HG03095 (cell line): ENCODE measurements around the gene SELENOM.
A peak's percentile ranks its signal among the peaks of the same experiment; 100 is the strongest.

Source experiments
- ATAC-seq: cut with Tn5 transposase; IDR thresholded peaks from one replicate; pipeline ENCODE4 v1.9.1; 2021; ENCODE audit warnings: moderate library complexity; ENCODE audit not compliant: unreplicated experiment

The SELENOM gene

DNA sequence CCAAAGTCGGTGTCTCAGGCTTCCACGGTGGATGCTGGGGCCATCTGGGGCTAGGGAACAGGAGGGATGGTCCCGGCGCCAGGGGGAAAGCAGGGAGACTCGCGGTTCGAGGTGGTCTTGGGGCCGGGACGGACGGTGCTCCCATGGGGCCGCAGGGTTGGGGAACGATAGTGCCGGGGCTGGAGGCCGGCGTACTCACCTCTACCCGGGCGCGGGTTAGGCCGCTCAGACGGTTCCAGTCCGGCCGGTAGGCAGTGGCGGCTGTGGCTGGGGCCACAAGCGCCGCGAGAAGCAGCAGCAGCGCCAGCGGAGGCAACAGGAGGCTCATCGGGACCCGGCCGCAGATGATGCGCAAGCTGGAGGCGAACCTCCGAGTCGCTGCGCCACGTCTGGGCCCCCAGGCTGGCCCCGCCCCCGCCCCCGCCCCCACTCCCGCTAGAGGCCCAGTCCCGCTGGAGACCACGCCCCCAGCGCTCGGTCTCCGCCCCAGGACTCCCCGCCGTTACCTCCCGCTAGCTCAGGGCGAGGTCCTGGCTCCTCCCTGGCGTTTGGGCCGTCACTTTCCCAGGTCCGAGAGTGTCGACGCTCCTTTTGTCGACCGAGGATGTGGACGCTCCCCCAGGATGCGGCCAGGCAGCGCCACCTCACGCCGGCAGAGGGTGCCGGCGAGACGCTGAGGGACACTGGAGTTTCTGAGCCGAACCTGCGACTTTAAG, at the start of gene SELENOM:
SELENOM (minus strand) TSS at position 391 of the 716 bp plus-strand sequence; CDS start at position 328, 63 bp downstream.
- ATAC-seq, result peak; percentile 83

DNA sequence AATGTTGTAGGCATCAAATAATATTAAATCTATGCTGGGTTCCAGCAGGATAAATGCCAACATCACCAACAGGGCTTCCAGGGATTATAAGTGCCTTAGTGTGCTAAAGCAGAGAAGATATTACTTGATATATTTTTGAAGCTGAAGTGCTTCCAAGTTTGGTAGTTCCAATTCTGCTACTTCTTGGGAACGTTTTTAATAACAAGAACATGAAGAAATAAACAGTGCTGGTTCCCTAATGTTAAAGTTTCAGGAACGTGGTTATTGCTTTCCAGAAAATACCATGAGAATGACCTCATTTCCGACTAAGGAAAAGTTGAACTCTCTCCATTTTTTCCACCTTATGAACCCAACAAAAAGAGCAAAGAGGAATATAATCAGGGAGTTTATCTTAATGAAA, 48.1 kb upstream of the SELENOM start:
- no peak for ATAC-seq

DNA sequence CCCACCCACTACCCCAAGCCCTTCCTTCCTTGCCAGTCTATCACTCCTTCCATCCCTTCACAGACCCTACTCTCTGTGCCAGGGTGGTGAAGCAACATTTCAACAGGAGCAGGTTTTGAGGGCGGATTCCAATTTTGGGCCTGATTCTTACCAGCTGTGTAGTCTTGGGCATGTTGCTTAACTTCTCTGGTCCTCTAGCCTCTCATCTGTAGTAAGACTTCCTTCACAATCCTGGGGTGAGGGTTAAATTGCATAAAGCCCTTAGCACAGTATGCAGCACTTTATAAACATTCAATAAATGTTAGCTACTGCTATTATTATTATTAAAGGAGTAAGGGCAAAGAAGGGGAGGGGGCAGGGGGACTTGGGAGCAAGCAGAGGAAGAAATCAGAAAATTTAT, 47.6 kb upstream of the SELENOM start:
- no peak for ATAC-seq

GRCh38 chr22:31153357-31153756, 46.0 kb upstream of the SELENOM start:
- ATAC-seq, result no peak

DNA sequence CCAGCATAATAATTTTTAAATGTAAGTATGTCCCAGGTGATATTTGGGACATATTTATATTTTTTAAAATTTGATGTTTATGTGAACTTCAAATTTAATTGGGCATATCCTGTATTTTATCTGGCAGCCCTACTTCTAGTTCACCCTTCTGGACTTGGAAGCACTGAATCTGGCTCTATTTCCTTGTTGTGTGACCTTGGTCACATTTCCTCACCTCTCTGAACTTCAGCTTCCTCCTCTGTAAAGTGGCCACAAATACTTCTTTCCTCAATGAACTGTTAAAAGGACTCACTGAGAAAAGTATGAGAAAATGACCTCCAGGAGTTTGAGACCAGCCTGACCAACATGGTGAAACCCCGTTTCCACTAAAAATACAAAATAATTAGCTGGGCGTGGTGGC, 44.5 kb upstream of the SELENOM start:
- ATAC-seq, result no peak

DNA sequence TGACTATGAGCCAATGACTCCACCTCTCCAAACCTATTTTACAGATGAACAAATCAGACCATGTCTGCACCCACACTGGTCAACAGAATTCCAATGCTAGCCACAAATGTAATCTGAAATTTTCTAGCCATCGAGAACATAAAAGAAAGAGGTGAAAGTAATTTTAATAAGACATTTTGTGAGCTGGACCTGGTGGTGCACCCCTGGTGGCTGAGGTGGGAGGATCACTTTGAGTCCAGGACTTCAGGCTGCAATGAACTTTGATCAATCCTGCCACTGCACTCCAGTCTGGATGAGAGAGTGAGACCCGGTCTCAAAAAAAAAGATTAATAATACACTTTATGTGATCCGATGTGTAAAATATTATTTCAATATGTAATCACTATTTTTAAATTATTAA, 43.2 kb upstream of the SELENOM start:
- ATAC-seq, result no peak

- no peak for ATAC-seq
Measured at GRCh38 chr22:31148953-31149627, 41.7 kb upstream of the SELENOM start.

GRCh38 chr22:31148488-31148887, 41.1 kb upstream of the SELENOM start:
- ATAC-seq, result no peak

DNA sequence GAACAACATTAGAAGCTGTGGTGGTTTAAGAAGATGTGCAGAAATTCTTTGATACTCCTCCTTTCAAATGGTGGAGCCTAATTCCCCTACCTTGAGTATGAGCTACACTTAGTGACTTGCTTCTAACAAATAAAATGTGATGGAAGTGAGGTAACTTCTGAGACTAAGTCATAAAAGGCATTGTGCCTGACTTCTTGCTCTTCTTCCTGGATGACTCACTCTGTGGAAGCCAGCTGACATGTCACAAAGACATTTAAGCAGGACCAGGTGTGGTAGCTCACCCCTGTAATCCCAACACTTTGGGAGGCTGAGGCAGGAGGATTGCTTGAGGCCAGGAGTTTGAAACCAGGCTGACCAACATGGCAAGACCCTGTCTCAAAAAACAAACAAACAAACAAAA, 36.9 kb upstream of the SELENOM start:
- no peak for ATAC-seq

DNA sequence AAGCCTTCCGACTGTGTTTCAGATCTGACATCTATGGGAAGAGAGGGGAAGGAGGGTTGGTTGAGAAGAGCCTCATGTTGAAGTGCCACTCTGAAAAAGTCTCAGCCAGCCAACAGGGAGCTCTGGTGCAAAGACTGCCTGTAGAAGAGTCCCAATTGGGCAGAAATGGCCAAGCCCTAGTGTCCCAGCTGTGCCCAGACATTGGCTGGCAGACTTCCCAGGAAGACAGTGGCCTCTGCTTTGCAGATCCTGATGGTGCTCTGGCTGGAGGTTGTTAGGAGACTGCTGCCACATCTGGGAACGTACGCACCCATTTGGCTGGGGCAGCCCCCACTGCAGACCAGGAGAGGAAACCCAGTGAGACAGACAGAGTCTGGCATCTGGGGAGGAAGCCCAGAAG, 36.2 kb upstream of the SELENOM start:
- no peak for ATAC-seq

DNA sequence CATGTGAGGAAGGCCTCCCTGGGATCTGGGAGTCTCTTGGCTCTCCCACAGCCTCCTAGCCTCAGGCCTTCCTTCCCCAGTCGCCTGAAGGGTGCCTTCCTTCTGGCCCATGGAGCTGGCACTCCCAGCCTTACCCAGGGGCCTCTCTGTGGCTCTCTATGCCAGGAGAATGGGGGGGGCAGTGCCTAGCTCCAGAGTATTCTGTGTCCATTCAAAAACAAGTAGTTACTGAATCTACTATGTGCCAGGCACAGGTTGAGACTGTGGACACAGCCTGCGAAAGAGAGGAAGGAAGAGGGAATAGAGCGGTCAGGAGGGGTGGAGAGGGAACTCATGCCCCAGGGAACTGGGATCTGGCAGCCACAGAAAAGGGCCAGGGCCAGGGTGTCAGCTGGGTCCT, 35.7 kb upstream of the SELENOM start:
- ATAC-seq, result no peak

DNA sequence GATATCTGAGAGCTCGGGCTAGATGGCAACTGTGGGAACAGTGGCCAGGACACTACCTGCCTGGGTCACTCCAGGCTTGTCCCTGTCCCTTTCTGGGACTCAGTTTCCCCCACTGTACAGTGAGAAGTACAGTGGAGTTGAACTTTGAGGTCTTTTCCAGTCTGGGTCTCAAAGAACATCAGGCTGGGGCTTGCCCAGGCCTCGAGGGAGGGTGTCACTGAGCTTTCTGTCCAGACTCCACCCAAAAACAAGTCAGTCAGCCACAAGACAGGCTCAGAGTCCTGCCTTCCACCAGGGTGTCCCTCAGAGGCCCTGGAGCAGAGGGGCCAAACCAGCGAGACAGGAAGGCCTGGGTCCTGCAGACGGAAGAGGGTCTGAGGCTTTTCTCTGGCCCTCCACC, 34.9 kb upstream of the SELENOM start:
- ATAC-seq, result no peak

DNA sequence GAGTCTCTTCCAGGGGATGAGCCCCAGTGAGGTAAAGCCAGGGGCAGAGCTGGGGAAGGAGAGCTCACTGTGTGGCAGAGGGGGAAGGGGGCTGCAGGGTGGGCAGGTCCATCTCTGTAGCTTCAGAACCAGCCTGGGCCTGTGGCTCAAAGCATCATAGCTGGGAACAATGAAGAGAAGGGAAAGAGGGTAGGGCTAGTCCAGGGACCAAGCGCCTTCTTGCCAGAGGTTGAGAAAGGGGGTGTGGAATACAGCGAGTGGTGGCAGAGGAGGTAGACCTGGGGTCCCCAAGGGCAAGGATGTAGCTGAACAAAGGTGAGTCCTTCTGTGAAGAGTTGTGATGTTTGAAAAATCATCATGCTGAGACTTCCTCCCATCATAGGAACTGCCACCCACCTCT, 34.2 kb upstream of the SELENOM start:
- ATAC-seq, result no peak

GRCh38 chr22:31140746-31141145, 33.4 kb upstream of the SELENOM start:
- ATAC-seq, result no peak

GRCh38 chr22:31139866-31140716, 32.7 kb upstream of the SELENOM start, which contains the start of gene PLA2G3:
Gene PLA2G3 (minus strand): TSS chr22:31140508. CDS start chr22:31140354, 154 bp downstream.
- ATAC-seq, result no peak

GRCh38 chr22:31139066-31139465, 31.7 kb upstream of the SELENOM start:
- no peak for ATAC-seq

GRCh38 chr22:31138126-31138525, 30.8 kb upstream of the SELENOM start:
- no peak for ATAC-seq

DNA sequence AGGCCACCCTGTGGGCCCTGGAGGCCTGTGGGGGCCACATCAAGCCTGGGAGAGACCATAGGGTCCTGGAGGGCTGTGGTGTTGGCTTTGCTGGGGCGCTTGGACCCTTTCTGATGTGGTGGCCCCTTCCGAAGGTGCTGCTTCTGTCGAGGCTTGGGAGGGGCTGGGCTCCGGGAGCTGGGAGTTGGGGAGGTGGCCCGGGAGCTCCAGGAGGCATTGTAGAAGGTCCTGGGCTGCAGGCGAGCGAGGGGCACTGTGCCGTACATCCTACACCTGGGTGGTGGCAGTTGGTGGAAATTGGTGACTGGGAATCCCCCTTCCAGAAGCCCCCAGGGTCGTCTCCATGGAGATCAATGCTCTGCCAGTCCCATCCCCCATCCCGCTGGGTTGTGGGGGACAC, 30.4 kb upstream of the SELENOM start:
- ATAC-seq, result no peak

- no peak for ATAC-seq
Measured at GRCh38 chr22:31136711-31137110, 29.3 kb upstream of the SELENOM start.

- ATAC-seq, result no peak
Measured at GRCh38 chr22:31136155-31136554, 28.8 kb upstream of the SELENOM start.

DNA sequence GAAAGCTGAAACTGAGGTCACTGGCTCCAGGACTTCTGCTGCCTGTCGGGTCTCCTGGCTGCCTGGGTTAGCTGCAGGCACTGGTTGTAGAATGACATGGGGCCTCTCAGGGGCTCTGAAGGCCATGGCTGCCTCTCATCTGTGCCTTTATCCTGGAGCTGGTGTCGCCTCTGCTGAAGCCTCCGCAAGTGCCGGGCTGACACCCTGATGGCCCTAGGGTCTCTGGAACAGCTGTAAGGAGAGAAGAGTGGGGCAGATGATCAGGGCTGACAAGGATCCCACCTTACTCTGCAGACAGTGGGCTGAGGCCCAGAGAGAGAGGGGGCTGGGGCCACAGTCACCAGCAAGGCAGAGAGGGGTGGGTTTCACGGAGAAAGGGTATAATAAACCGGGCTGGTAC, 28.3 kb upstream of the SELENOM start:
- no peak for ATAC-seq

GRCh38 chr22:31134688-31135087, 27.3 kb upstream of the SELENOM start:
- no peak for ATAC-seq
